22Rv1 (cell line): ENCODE measurements around the gene SORBS1.

ENCODE experiments used
- H3K27ac ChIP-seq: fragments of 450-650 bp; 2 replicates; pipeline ENCODE4 v1.5.1; 2017
- ZFX ChIP-seq: fragments of 450-650 bp; IDR thresholded peaks from 2 replicates; pipeline ENCODE4 v1.6.1; 2017; ENCODE audit warnings: antibody characterized with exemption, borderline replicate concordance
- TF ChIP-seq, protein P1 (sequence below): fragments of 450-650 bp; IDR thresholded peaks from 2 replicates; pipeline ENCODE4 v1.5.1; 2017; ENCODE audit warnings: mild to moderate bottlenecking

SORBS1 gene

DNA sequence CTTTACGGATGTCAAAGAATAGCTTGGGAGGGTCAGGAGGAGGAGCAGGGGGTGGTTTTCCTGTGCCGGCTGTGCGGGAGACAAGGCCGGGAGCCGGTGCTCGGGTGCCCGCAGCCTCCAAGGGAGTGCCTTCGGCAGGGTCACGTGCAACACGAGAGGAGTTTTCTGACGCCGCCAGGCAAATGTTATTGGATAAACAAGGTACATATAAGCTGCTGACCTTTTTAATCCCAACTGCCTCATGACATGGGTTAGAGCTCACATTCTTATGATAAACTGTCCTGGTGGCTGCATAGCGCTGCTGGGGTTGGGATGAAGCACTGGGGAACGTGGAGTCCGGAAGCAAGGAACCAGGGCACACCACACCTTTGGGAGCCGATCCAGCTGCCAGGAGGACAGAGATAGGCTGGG lies 145.5 kb downstream of the SORBS1 start:
- TF ChIP-seq ZFX, result no peak
- TF ChIP-seq, protein P1, sequence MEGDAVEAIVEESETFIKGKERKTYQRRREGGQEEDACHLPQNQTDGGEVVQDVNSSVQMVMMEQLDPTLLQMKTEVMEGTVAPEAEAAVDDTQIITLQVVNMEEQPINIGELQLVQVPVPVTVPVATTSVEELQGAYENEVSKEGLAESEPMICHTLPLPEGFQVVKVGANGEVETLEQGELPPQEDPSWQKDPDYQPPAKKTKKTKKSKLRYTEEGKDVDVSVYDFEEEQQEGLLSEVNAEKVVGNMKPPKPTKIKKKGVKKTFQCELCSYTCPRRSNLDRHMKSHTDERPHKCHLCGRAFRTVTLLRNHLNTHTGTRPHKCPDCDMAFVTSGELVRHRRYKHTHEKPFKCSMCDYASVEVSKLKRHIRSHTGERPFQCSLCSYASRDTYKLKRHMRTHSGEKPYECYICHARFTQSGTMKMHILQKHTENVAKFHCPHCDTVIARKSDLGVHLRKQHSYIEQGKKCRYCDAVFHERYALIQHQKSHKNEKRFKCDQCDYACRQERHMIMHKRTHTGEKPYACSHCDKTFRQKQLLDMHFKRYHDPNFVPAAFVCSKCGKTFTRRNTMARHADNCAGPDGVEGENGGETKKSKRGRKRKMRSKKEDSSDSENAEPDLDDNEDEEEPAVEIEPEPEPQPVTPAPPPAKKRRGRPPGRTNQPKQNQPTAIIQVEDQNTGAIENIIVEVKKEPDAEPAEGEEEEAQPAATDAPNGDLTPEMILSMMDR, result no peak
- no peak overlapping the region for H3K27ac ChIP-seq

DNA sequence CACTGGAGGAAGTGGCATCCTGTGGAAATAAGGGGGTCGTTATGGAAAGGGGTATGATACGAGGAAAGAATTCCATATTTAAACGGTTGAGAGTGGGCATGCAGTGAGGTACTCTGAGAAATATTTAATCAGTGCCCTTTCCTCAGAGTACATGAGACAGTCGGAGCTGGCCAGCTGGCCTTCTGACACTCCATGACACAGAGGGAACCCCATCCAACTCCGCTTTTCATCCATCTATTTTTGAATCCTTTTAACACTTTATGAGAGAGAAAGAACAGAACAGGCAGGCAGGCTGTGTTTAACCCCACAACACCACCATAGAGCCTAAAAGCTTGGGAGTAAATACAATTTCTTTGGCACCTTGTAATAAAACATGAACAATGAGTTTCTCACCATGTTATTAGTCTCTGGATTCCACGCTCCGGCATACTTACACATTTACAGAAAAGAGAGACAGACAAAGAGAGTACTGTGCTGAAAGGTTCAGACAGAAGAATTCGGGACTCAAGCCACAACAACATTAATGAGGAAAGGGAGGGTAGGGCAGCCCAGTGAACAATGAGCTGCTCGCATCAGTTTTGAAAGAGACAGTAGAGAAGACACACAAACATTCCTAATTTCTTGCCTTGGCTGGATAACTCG lies 146.2 kb downstream of the SORBS1 start:
- TF ChIP-seq, protein P1, result no peak
- TF ChIP-seq ZFX, result no peak
- no peak overlapping the region for H3K27ac ChIP-seq

DNA sequence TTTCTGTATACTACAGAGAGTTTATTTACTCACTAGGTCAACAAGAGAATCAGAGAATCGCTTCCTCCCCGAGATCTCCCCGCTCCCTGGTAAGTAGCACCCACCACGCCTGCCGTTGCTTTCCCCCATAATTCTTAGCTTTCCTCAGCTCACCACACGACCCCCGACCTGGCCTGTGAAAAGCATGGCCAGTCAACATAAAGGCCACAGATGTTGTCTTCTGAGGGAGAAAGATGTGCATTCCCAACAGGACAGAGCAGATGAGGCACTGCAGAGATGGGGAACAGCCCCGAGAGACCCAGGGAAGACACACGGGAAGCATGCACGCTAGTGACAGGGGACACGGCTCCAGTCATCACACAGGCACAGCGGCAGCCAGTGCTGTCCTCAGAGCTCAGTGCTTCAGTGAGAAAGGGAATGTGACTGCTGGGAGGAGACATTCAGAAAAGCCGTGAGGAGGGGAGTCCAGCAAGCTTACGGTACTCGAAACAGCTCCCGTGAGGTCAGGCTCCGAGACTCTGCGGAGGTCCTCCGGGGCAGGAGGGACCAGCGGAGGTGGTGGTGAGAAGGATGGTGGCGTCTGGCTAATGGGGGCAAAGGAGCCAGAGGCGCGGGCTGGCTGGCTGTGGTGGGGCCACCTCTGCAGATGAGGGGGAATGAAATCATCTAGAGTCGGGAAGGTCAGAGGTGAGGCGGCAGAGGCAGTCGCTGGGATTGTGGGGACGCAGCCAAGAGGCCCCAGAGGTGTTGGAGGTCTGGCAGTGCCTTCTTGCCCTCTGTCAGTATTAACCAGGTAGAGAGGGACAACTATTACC lies 146.9 kb downstream of the SORBS1 start:
- TF ChIP-seq, protein P1, result no peak
- TF ChIP-seq ZFX, result no peak
- no peak overlapping the region for H3K27ac ChIP-seq

DNA sequence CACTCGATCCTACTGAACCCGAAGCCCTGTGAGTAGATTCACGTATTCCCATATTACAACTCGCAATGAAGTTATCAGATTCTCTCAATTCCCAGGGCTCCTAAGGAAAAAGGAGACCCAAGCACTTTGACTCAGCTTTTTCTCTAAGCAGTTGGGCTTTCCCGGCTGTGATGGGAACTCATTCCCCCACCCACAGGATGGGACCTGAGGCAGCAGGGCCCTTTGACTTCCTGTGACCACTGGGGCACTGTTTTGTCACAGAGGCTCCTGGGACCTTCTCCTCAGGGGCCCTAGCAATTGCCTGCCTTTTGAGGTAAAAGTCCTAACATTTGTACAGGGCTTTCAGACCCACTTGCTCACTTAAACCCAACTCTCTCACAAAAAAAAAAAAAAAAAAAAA lies 147.6 kb downstream of the SORBS1 start:
- no peak for TF ChIP-seq ZFX
- TF ChIP-seq, protein P1, result no peak
- H3K27ac ChIP-seq, result no peak overlapping the region

DNA sequence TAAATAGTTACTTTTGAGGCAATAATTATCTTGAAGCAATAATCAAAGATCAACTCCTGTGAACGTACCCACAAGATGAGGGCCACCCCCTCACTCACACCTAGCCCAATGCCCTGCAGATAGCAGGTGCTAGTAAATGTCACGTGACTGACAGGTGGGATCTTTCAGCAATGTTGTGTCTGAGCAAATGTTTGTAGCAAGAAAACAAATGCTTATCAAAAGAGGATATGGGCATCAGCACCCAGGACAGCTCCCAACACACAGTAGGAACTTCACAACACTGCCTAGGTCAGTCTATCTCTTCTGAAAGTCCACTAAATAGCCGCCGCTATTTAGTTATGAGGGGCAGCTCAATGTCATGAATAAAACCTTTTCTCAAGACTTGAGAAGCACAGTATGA lies 149.5 kb downstream of the SORBS1 start:
- no peak for TF ChIP-seq ZFX
- TF ChIP-seq, protein P1, result no peak
- H3K27ac ChIP-seq, result no peak overlapping the region

DNA sequence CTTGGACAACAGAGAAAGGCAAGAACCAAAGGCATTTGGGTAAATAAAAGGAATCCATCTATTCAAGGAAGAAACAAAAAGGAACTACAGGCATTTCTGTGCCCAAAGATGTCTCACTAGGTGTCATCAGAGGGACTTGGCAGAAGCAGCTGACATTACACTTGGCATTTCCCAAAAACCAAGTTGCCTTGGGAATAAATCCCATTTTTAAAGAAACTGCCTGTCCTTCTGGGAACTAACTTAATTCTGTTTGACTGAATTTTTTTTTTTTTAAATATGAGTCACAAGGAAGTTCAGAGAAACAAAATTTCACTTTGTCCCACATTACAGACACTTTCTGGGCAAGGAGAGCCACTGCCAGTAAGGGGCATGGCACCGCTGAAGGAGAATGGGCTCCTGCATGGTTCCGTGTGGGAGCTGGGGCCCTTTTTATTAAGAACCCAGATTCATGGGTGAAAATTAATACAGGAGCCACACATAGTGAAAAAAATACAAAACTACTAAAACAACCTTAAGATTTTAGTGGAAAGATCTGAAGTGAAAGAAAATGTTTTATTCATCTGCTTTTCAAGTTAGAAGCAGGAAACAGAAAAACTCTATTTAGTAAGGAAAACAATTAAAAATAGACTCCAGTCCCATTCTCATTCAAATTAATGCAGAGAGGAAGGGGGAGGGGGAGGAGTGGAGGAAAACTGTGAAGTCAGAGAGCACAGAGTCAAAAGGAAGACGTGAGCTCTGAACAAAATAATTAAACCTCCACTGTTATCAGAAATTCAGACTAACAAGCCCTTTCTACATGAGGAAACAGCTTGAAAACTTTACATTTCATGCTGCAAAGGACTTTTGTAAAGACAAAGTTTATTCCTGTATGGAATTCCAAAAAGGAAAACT lies 151.9 kb downstream of the SORBS1 start:
- TF ChIP-seq ZFX, result no peak
- TF ChIP-seq, protein P1, result no peak
- H3K27ac ChIP-seq, result no peak overlapping the region
